ENCODE measurements around the gene CTTNBP2.
A peak's percentile ranks its signal among the peaks of the same experiment; 100 is the strongest.

The CTTNBP2 gene

GRCh38 chr7:117824592-117824991 lies 48.6 kb downstream of the CTTNBP2 start:
- H3K27ac ChIP-seq (ENCODE audit: low read depth, low read length, severe bottlenecking) = no peak overlapping the region
- peaks cover 23% of the 10 kb centered on the region for H3K4me1 ChIP-seq (ENCODE audit: control insufficient read depth, insufficient read depth, low read length, poor library complexity, severe bottlenecking)
- no peak overlapping the region for H3K4me3 ChIP-seq (ENCODE audit: extremely low read depth, insufficient read depth, low read length, poor library complexity, severe bottlenecking)
- no CpG with 5 or more reads among the region's 2 CpGs for WGBS, 2 experiments (ENCODE audit: insufficient coverage in 2 of 2)
- H3K36me3 ChIP-seq (ENCODE audit: control insufficient read depth, insufficient read depth, low read length) = no peaks in the 10 kb centered on the region
- H3K9me3 ChIP-seq (ENCODE audit: control insufficient read depth, low read length) = no peaks in the 10 kb centered on the region

GRCh38 chr7:117819558-117819957 lies 53.7 kb downstream of the CTTNBP2 start:
- Histone ChIP-seq H3K4me3 (ENCODE audit: extremely low read depth, insufficient read depth, low read length, poor library complexity, severe bottlenecking) (no peak overlapping the region), H3K9me3 (ENCODE audit: control insufficient read depth, low read length) (no peaks in the 10 kb centered on the region), H3K27ac (ENCODE audit: low read depth, low read length, severe bottlenecking) (no peak overlapping the region), H3K4me1 (ENCODE audit: control insufficient read depth, insufficient read depth, low read length, poor library complexity, severe bottlenecking) (peaks cover 5% of the 10 kb centered on the region), H3K36me3 (ENCODE audit: control insufficient read depth, insufficient read depth, low read length) (no peaks in the 10 kb centered on the region)
- WGBS, 2 experiments (ENCODE audit: insufficient coverage in 2 of 2) = 91% methylated on average over 1 of the region's 2 CpGs; no CpG with 5 or more reads in 1 of the 2 experiments

- Histone ChIP-seq H3K36me3 (ENCODE audit: control insufficient read depth, insufficient read depth, low read length) (no peaks in the 10 kb centered on the region), H3K4me3 (ENCODE audit: extremely low read depth, insufficient read depth, low read length, poor library complexity, severe bottlenecking) (no peak overlapping the region), H3K4me1 (ENCODE audit: control insufficient read depth, insufficient read depth, low read length, poor library complexity, severe bottlenecking) (peaks cover 5% of the 10 kb centered on the region), H3K27ac (ENCODE audit: low read depth, low read length, severe bottlenecking) (peak overlapping the region; percentile 16), H3K9me3 (ENCODE audit: control insufficient read depth, low read length) (no peaks in the 10 kb centered on the region)
- 78 to 100% methylated on average over 1 of the region's 2 CpGs for WGBS, 2 experiments (ENCODE audit: insufficient coverage in 2 of 2)
Measured at GRCh38 chr7:117818232-117818631, 55.0 kb downstream of the CTTNBP2 start.

- no peak overlapping the region for H3K27ac ChIP-seq (ENCODE audit: low read depth, low read length, severe bottlenecking)
- 55 to 68% methylated on average over 1 to 5 of the region's 7 CpGs for WGBS, 2 experiments (ENCODE audit: insufficient coverage in 2 of 2)
- H3K4me3 ChIP-seq (ENCODE audit: extremely low read depth, insufficient read depth, low read length, poor library complexity, severe bottlenecking) = no peak overlapping the region
- H3K36me3 ChIP-seq (ENCODE audit: control insufficient read depth, insufficient read depth, low read length) = no peaks in the 10 kb centered on the region
- H3K4me1 ChIP-seq (ENCODE audit: control insufficient read depth, insufficient read depth, low read length, poor library complexity, severe bottlenecking) = peaks cover 5% of the 10 kb centered on the region
- no peaks in the 10 kb centered on the region for H3K9me3 ChIP-seq (ENCODE audit: control insufficient read depth, low read length)
Measured at GRCh38 chr7:117816727-117817126, 56.5 kb downstream of the CTTNBP2 start.

GRCh38 chr7:117811696-117812095 lies 61.5 kb downstream of the CTTNBP2 start:
- Histone ChIP-seq H3K9me3 (ENCODE audit: control insufficient read depth, low read length) (no peaks in the 10 kb centered on the region), H3K4me1 (ENCODE audit: control insufficient read depth, insufficient read depth, low read length, poor library complexity, severe bottlenecking) (no peaks in the 10 kb centered on the region), H3K36me3 (ENCODE audit: control insufficient read depth, insufficient read depth, low read length) (no peaks in the 10 kb centered on the region), H3K4me3 (ENCODE audit: extremely low read depth, insufficient read depth, low read length, poor library complexity, severe bottlenecking) (no peak overlapping the region), H3K27ac (ENCODE audit: low read depth, low read length, severe bottlenecking) (no peak overlapping the region)
- WGBS, 2 experiments (ENCODE audit: insufficient coverage in 2 of 2) = no CpG with 5 or more reads among the region's 2 CpGs

- no peaks in the 10 kb centered on the region for H3K36me3 ChIP-seq (ENCODE audit: control insufficient read depth, insufficient read depth, low read length)
- no peaks in the 10 kb centered on the region for H3K9me3 ChIP-seq (ENCODE audit: control insufficient read depth, low read length)
- peak overlapping the region; percentile 3 for H3K27ac ChIP-seq (ENCODE audit: low read depth, low read length, severe bottlenecking)
- no peaks in the 10 kb centered on the region for H3K4me1 ChIP-seq (ENCODE audit: control insufficient read depth, insufficient read depth, low read length, poor library complexity, severe bottlenecking)
- H3K4me3 ChIP-seq (ENCODE audit: extremely low read depth, insufficient read depth, low read length, poor library complexity, severe bottlenecking) = no peak overlapping the region
- 17 to 49% methylated on average over 3 of the region's 6 CpGs for WGBS, 2 experiments (ENCODE audit: insufficient coverage in 2 of 2)
Measured at GRCh38 chr7:117810642-117811512, 62.4 kb downstream of the CTTNBP2 start.

- Histone ChIP-seq H3K36me3 (ENCODE audit: control insufficient read depth, insufficient read depth, low read length) (no peaks in the 10 kb centered on the region), H3K4me1 (ENCODE audit: control insufficient read depth, insufficient read depth, low read length, poor library complexity, severe bottlenecking) (no peaks in the 10 kb centered on the region), H3K9me3 (ENCODE audit: control insufficient read depth, low read length) (no peaks in the 10 kb centered on the region), H3K27ac (ENCODE audit: low read depth, low read length, severe bottlenecking) (no peak overlapping the region), H3K4me3 (ENCODE audit: extremely low read depth, insufficient read depth, low read length, poor library complexity, severe bottlenecking) (no peak overlapping the region)
- WGBS, 2 experiments (ENCODE audit: insufficient coverage in 2 of 2) = no CpG with 5 or more reads among the region's 3 CpGs
Measured at GRCh38 chr7:117809958-117810357, 63.3 kb downstream of the CTTNBP2 start.

GRCh38 chr7:117808910-117809705 lies 64.1 kb downstream of the CTTNBP2 start:
- WGBS, 2 experiments (ENCODE audit: insufficient coverage in 2 of 2) = 67% methylated on average over 1 of the region's 2 CpGs; no CpG with 5 or more reads in 1 of the 2 experiments
- H3K4me1 ChIP-seq (ENCODE audit: control insufficient read depth, insufficient read depth, low read length, poor library complexity, severe bottlenecking) = no peaks in the 10 kb centered on the region

GRCh38 chr7:117808341-117808757 lies 64.9 kb downstream of the CTTNBP2 start:
- H3K27ac ChIP-seq (ENCODE audit: low read depth, low read length, severe bottlenecking) = no peak overlapping the region
- no peaks in the 10 kb centered on the region for H3K4me1 ChIP-seq (ENCODE audit: control insufficient read depth, insufficient read depth, low read length, poor library complexity, severe bottlenecking)
- H3K9me3 ChIP-seq (ENCODE audit: control insufficient read depth, low read length) = no peaks in the 10 kb centered on the region
- 81 to 85% methylated on average over 4 of the region's 7 CpGs for WGBS, 2 experiments (ENCODE audit: insufficient coverage in 2 of 2)
- H3K4me3 ChIP-seq (ENCODE audit: extremely low read depth, insufficient read depth, low read length, poor library complexity, severe bottlenecking) = no peak overlapping the region
- no peaks in the 10 kb centered on the region for H3K36me3 ChIP-seq (ENCODE audit: control insufficient read depth, insufficient read depth, low read length)

More at GRCh38 chr7:117808910-117809705, 64.1 kb downstream of the CTTNBP2 start:
- H3K27ac ChIP-seq (ENCODE audit: low read depth, low read length, severe bottlenecking) = no peak overlapping the region
- H3K4me3 ChIP-seq (ENCODE audit: extremely low read depth, insufficient read depth, low read length, poor library complexity, severe bottlenecking) = no peak overlapping the region
- H3K9me3 ChIP-seq (ENCODE audit: control insufficient read depth, low read length) = no peaks in the 10 kb centered on the region
- H3K36me3 ChIP-seq (ENCODE audit: control insufficient read depth, insufficient read depth, low read length) = no peaks in the 10 kb centered on the region

- no peak overlapping the region for H3K4me3 ChIP-seq (ENCODE audit: extremely low read depth, insufficient read depth, low read length, poor library complexity, severe bottlenecking)
- no peaks in the 10 kb centered on the region for H3K36me3 ChIP-seq (ENCODE audit: control insufficient read depth, insufficient read depth, low read length)
- WGBS, 2 experiments (ENCODE audit: insufficient coverage in 2 of 2) = 95 to 100% methylated on average over 2 of the region's 3 CpGs
- H3K4me1 ChIP-seq (ENCODE audit: control insufficient read depth, insufficient read depth, low read length, poor library complexity, severe bottlenecking) = no peaks in the 10 kb centered on the region
- no peaks in the 10 kb centered on the region for H3K9me3 ChIP-seq (ENCODE audit: control insufficient read depth, low read length)
- H3K27ac ChIP-seq (ENCODE audit: low read depth, low read length, severe bottlenecking) = no peak overlapping the region
Measured at GRCh38 chr7:117807676-117808075, 65.6 kb downstream of the CTTNBP2 start.
